Neuronal stem cell (in vitro differentiated cells): ENCODE results near the gene TCL1B.

Experiments used
- DNase-seq: peaks from one replicate; pipeline ENCODE4 v3.0.0-alpha.2; 2013; ENCODE audit warnings: low spot score
- H2AFZ ChIP-seq: one replicate; pipeline ENCODE4 v1.6.1; 2013; ENCODE audit warnings: mild to moderate bottlenecking, low read length, inconsistent platforms
- H2AK5ac ChIP-seq: 2 replicates; pipeline ENCODE4 v1.6.1; 2013; ENCODE audit warnings: low read depth, mild to moderate bottlenecking, inconsistent platforms, low read length, moderate library complexity, mixed read lengths
- H2BK120ac ChIP-seq: 2 replicates; pipeline ENCODE4 v1.6.1; 2013; ENCODE audit warnings: low read depth, mild to moderate bottlenecking, inconsistent platforms, low read length, moderate library complexity, mixed read lengths
- H2BK12ac ChIP-seq: one replicate; pipeline ENCODE4 v1.6.1; 2013; ENCODE audit warnings: low read length, inconsistent platforms
- H2BK15ac ChIP-seq: 2 replicates; pipeline ENCODE4 v1.6.1; 2013; ENCODE audit warnings: mild to moderate bottlenecking, low read length, inconsistent platforms, mixed read lengths
- H2BK5ac ChIP-seq: one replicate; pipeline ENCODE4 v1.6.1; 2013; ENCODE audit warnings: inconsistent platforms, mild to moderate bottlenecking, low read length, moderate library complexity
- H3K14ac ChIP-seq: one replicate; pipeline ENCODE4 v1.6.1; 2013; ENCODE audit warnings: low read length, inconsistent platforms
- H3K18ac ChIP-seq: 2 replicates; pipeline ENCODE4 v1.6.1; 2013; ENCODE audit warnings: low read length, inconsistent platforms
- H3K23ac ChIP-seq: 2 replicates; pipeline ENCODE4 v1.6.1; 2013; ENCODE audit warnings: low read depth, mild to moderate bottlenecking, mixed read lengths, low read length, inconsistent platforms; ENCODE audit not compliant: poor library complexity
- H3K27ac ChIP-seq: replicated peaks from 3 replicates; pipeline ENCODE4 v1.5.1; 2013; ENCODE audit warnings: low read length, inconsistent platforms
- H3K27me3 ChIP-seq, 3 experiments: 2 replicates each; pipeline ENCODE4 v1.6.1; 2013; ENCODE audit warnings: low read length in 3 of 3, mild to moderate bottlenecking in 2 of 3, inconsistent platforms in 1 of 3, low read depth in 1 of 3, mixed read lengths in 1 of 3, moderate library complexity in 1 of 3; ENCODE audit not compliant: control insufficient read depth in 3 of 3, insufficient read depth in 3 of 3
- H3K36me3 ChIP-seq, 2 donors: replicated peaks in 1 of 2; 2 replicates each; pipeline ENCODE4 v1.6.1; 2013; ENCODE audit warnings: low read length in 2 of 2; ENCODE audit not compliant: control insufficient read depth in 2 of 2, insufficient read depth in 2 of 2
- H3K4ac ChIP-seq: 2 replicates; pipeline ENCODE4 v1.6.1; 2013; ENCODE audit warnings: inconsistent platforms, mild to moderate bottlenecking, low read length, moderate library complexity
- H3K4me1 ChIP-seq, 2 donors: 1 replicate in 1 of 2; 2 replicates in 1 of 2; pipeline ENCODE4 v1.6.1; 2013; ENCODE audit warnings: low read length in 2 of 2, low read depth in 1 of 2; ENCODE audit not compliant: control insufficient read depth in 2 of 2, insufficient read depth in 1 of 2
- H3K4me2 ChIP-seq: one replicate; pipeline ENCODE4 v1.6.1; 2013; ENCODE audit warnings: mild to moderate bottlenecking, low read length, inconsistent platforms; ENCODE audit not compliant: insufficient read depth, poor library complexity, severe bottlenecking
- H3K4me3 ChIP-seq, 2 donors: 2 replicates each; pipeline ENCODE4 v1.5.1; 2013; ENCODE audit warnings: low read length in 2 of 2, mild to moderate bottlenecking in 2 of 2, inconsistent platforms in 1 of 2, moderate library complexity in 1 of 2
- H3K79me1 ChIP-seq: one replicate; pipeline ENCODE4 v1.6.1; 2013; ENCODE audit warnings: low read depth, mild to moderate bottlenecking, inconsistent platforms, low read length, moderate library complexity
- H3K9ac ChIP-seq: one replicate; pipeline ENCODE4 v1.6.1; 2013; ENCODE audit warnings: mild to moderate bottlenecking, low read depth, low read length, inconsistent platforms; ENCODE audit not compliant: poor library complexity
- H3K9me3 ChIP-seq, 2 donors: replicated peaks in 1 of 2; 2 replicates each; pipeline versions ENCODE3 to v1.6.1; 2013; ENCODE audit warnings: low read length in 2 of 2, mild to moderate bottlenecking in 2 of 2, inconsistent platforms in 1 of 2, low read depth in 1 of 2, mixed read lengths in 1 of 2, moderate library complexity in 1 of 2; ENCODE audit not compliant: control insufficient read depth in 2 of 2, insufficient read depth in 1 of 2
- H4K8ac ChIP-seq: one replicate; pipeline ENCODE4 v1.6.1; 2013; ENCODE audit warnings: low read depth, mild to moderate bottlenecking, inconsistent platforms, low read length, moderate library complexity
- H4K91ac ChIP-seq: one replicate; pipeline ENCODE4 v1.6.1; 2013; ENCODE audit warnings: low read length, low read depth, mild to moderate bottlenecking, inconsistent platforms; ENCODE audit not compliant: poor library complexity
- WGBS, 2 donors: extraction: QIAGEN DNeasy Blood & Tissue Kit; methylation state at CpG; one replicate each; pipeline ENCODE4 v1.1.7; 2013; ENCODE audit warnings: missing lambda C conversion rate in 2 of 2, mixed read lengths in 1 of 2; ENCODE audit not compliant: insufficient read length in 2 of 2, insufficient replicate concordance in 1 of 2; ENCODE audit errors: extremely low coverage in 2 of 2; 5-methylcytosine and 5-hydroxymethylcytosine counted together

TCL1B gene

GRCh38 chr14:95700221-95700976, 14.2 kb downstream of the TCL1B start:
- H3K27ac ChIP-seq = no peak overlapping the region
- H3K79me1 ChIP-seq = no peaks in the 10 kb centered on the region
- no peak overlapping the region for H2AFZ ChIP-seq
- H2BK120ac ChIP-seq = no peak overlapping the region
- H2AK5ac ChIP-seq = no peak overlapping the region
- no peak overlapping the region for H2BK5ac ChIP-seq
- H3K27me3 ChIP-seq = peaks cover 0 to 2% (median 0%) of the 10 kb centered on the region in 3 experiments
- no peaks in the 10 kb centered on the region for H3K36me3 ChIP-seq
- H2BK12ac ChIP-seq = no peak overlapping the region
- WGBS, 2 donors = no CpG with 5 or more reads among the region's 5 CpGs
- no peak overlapping the region for H3K4me2 ChIP-seq
- no peaks in the 10 kb centered on the region for H3K9me3 ChIP-seq
- H3K14ac ChIP-seq = no peak overlapping the region
- H4K8ac ChIP-seq = no peak overlapping the region
- no peak overlapping the region for H2BK15ac ChIP-seq
- no peak for DNase-seq
- no peaks in the 10 kb centered on the region for H3K4me1 ChIP-seq
- H3K4ac ChIP-seq = no peak overlapping the region
- no peak overlapping the region for H3K23ac ChIP-seq
- H4K91ac ChIP-seq = no peak overlapping the region
- H3K9ac ChIP-seq = no peak overlapping the region
- H3K18ac ChIP-seq = no peak overlapping the region
- no peak overlapping the region for H3K4me3 ChIP-seq

DNA sequence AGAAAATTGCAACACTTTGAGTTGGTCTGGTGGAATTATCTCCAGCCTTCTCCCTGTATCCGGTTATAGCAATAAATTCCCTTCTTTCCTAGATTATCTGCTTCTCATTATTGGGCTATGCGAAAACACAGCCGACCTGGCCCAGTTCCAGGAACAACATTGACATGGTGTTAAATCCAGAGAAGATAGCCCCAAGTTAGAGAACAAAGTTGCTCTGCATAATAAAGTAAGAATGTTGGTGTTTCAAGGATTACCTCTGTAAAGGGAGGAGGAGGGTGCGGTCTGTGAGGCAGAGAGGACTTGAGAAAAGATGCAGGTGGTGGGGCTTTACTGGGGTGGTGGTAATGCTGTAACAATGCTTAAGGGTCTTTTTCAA, 15.6 kb downstream of the TCL1B start:
- Histone ChIP-seq H3K27me3 (peaks cover 0 to 2% (median 0%) of the 10 kb centered on the region in 3 experiments), H3K18ac (no peak overlapping the region), H3K23ac (no peak overlapping the region), H3K4me2 (no peak overlapping the region), H2BK12ac (no peak overlapping the region), H4K8ac (no peak overlapping the region), H3K9ac (no peak overlapping the region), H3K27ac (no peak overlapping the region), H2AFZ (no peak overlapping the region), H3K36me3 (no peaks in the 10 kb centered on the region), H3K4me1 (no peaks in the 10 kb centered on the region), H3K79me1 (no peaks in the 10 kb centered on the region), H3K4me3 (no peak overlapping the region), H4K91ac (no peak overlapping the region), H2BK120ac (no peak overlapping the region), H3K4ac (no peak overlapping the region), H3K9me3 (no peaks in the 10 kb centered on the region), H3K14ac (no peak overlapping the region), H2BK5ac (no peak overlapping the region), H2AK5ac (no peak overlapping the region), H2BK15ac (no peak overlapping the region)
- no CpG with 5 or more reads among the region's 4 CpGs for WGBS, 2 donors
- DNase-seq = no peak

- Histone ChIP-seq H3K4ac (no peak overlapping the region), H3K9ac (no peak overlapping the region), H3K27ac (no peak overlapping the region)
Observed at GRCh38 chr14:95703341-95703740, 17.1 kb downstream of the TCL1B start.

DNA sequence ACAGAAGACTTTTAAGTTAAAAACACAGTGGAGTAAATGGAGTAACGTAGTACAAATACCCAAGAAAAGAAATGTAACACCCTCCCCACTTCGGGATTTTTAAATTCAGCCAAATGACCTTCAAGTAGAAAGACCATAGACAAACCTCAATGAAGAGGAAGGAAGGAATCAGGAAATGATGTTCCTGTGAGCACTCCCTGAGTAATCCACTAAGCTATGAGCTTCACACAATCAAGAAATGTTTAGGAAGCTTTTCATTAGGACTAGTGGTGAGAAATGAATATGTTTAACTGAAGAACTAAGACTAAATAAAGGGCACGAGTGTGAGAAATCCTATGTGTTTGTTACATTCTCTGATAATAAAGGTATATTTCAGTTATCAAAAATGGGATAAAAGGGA, 17.6 kb downstream of the TCL1B start:
- H3K27ac ChIP-seq = no peak overlapping the region
- no peak overlapping the region for H3K18ac ChIP-seq
- no peaks in the 10 kb centered on the region for H3K9me3 ChIP-seq
- no peak overlapping the region for H2AFZ ChIP-seq
- H2BK12ac ChIP-seq = no peak overlapping the region
- no peak overlapping the region for H3K4me2 ChIP-seq
- H3K36me3 ChIP-seq = no peaks in the 10 kb centered on the region
- no peaks in the 10 kb centered on the region for H3K79me1 ChIP-seq
- no peak overlapping the region for H2BK120ac ChIP-seq
- no peak overlapping the region for H3K4ac ChIP-seq
- H4K91ac ChIP-seq = no peak overlapping the region
- DNase-seq = no peak
- no peak overlapping the region for H2AK5ac ChIP-seq
- no peak overlapping the region for H3K4me3 ChIP-seq
- H4K8ac ChIP-seq = no peak overlapping the region
- no CpG with 5 or more reads among the region's 3 CpGs for WGBS, 2 donors
- no peak overlapping the region for H3K14ac ChIP-seq
- no peak overlapping the region for H3K23ac ChIP-seq
- H3K9ac ChIP-seq = no peak overlapping the region
- H3K4me1 ChIP-seq = no peaks in the 10 kb centered on the region
- H2BK5ac ChIP-seq = no peak overlapping the region
- H3K27me3 ChIP-seq = peaks cover 0 to 2% (median 0%) of the 10 kb centered on the region in 3 experiments
- H2BK15ac ChIP-seq = no peak overlapping the region

More at GRCh38 chr14:95703341-95703740, 17.1 kb downstream of the TCL1B start:
- H4K8ac ChIP-seq = no peak overlapping the region
- no peaks in the 10 kb centered on the region for H3K4me1 ChIP-seq
- H3K14ac ChIP-seq = no peak overlapping the region
- no peak overlapping the region for H2BK120ac ChIP-seq
- no peak overlapping the region for H2BK15ac ChIP-seq
- H3K9me3 ChIP-seq = no peaks in the 10 kb centered on the region
- H2AFZ ChIP-seq = no peak overlapping the region
- peaks cover 0 to 2% (median 0%) of the 10 kb centered on the region in 3 experiments for H3K27me3 ChIP-seq
- H3K23ac ChIP-seq = no peak overlapping the region
- H3K36me3 ChIP-seq = no peaks in the 10 kb centered on the region
- no peak overlapping the region for H2BK12ac ChIP-seq
- no peak overlapping the region for H3K4me3 ChIP-seq
- DNase-seq = no peak
- no peak overlapping the region for H2AK5ac ChIP-seq
- no peak overlapping the region for H4K91ac ChIP-seq
- no peak overlapping the region for H3K18ac ChIP-seq
- H2BK5ac ChIP-seq = no peak overlapping the region
- H3K4me2 ChIP-seq = no peak overlapping the region
- no peaks in the 10 kb centered on the region for H3K79me1 ChIP-seq
- no CpG with 5 or more reads among the region's 3 CpGs for WGBS, 2 donors
